ENCODE results near the gene SCRT2.

SCRT2 gene

GRCh38 chr20:710780-711450 lies 35.3 kb upstream of the SCRT2 start:
- DNase-seq (ENCODE audit: low read depth), result no peak
- no peak for TF ChIP-seq MAX (IDR thresholded peaks at IDR 0.05; ENCODE audit: low read depth, low read length)
- no peak overlapping the region for H3K4me3 ChIP-seq (ENCODE audit: low read depth, low read length)

DNA sequence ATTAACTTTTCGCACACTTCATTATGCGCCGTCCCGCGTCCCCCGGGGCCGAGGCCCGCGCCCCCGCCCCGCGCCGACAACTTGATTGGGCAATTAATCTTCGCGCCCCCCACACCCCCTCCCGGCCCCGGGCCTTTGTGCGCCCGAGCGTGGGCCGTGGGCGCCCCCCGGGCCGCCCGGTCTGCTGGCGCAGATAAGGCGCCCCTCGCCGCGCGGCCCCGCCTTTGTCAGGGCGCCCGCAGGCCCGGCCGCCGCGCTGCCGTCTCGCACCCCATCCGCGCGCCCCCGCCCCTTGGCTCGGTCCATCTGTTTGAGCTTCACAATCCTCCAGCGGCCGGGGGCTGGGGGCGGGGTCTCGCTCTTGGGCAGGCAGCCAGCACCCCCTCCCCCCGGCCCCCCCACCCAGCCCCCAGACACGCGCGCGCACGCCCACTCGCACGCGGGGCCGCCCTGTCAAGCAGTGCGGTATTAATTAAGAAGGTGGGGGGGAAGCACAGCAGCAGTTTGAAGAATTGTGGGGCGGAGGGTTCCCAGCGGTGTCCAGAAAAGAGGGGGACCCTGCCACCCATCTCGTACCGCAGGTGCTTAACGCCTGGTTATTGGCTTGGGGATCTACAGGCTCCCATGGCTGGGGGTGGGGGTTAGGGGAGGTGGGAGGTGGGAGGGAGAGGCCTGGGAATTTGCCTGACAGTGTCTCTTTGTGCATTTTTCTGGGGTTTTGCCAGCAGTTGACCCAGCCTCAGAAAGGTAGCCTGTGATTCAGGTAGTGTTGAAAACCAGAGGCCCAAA lies 34.6 kb upstream of the SCRT2 start:
- DNase-seq (ENCODE audit: low read depth), result no peak
- no peak overlapping the region for H3K4me3 ChIP-seq (ENCODE audit: low read depth, low read length)
- no peak for TF ChIP-seq MYC (IDR thresholded peaks at IDR 0.05; ENCODE audit: low read depth, low read length)
- no peak for TF ChIP-seq POLR2A (IDR thresholded peaks at IDR 0.05; ENCODE audit: extremely low read depth, insufficient read length)
- TF ChIP-seq, protein P1, sequence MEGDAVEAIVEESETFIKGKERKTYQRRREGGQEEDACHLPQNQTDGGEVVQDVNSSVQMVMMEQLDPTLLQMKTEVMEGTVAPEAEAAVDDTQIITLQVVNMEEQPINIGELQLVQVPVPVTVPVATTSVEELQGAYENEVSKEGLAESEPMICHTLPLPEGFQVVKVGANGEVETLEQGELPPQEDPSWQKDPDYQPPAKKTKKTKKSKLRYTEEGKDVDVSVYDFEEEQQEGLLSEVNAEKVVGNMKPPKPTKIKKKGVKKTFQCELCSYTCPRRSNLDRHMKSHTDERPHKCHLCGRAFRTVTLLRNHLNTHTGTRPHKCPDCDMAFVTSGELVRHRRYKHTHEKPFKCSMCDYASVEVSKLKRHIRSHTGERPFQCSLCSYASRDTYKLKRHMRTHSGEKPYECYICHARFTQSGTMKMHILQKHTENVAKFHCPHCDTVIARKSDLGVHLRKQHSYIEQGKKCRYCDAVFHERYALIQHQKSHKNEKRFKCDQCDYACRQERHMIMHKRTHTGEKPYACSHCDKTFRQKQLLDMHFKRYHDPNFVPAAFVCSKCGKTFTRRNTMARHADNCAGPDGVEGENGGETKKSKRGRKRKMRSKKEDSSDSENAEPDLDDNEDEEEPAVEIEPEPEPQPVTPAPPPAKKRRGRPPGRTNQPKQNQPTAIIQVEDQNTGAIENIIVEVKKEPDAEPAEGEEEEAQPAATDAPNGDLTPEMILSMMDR (IDR thresholded peaks at IDR 0.05; ENCODE audit: low read depth, low read length), result no peak
- no peak for TF ChIP-seq MAX (IDR thresholded peaks at IDR 0.05; ENCODE audit: low read depth, low read length)

DNA sequence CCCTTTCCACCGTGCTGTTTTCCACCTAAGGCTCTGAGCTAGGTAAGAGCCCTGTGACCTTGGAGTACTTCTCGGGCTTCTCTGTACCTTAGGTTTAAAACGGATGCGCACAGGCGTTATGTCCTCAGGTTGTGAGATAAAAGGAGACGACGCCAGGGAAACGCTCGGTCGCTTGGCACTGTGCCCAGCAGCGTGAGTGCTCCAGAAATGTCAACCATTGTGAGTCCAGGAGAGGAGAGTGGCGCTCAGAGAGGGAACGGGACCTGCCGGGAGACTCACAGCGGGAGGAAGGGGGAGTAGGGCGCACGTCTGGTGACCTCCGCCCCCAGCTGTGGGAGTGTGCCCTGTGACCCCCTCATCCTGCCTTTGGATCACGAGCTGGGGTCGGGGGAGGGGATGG lies 33.8 kb upstream of the SCRT2 start:
- TF ChIP-seq MAX (IDR thresholded peaks at IDR 0.05; ENCODE audit: low read depth, low read length) (no peak), POLR2A (IDR thresholded peaks at IDR 0.05; ENCODE audit: extremely low read depth, insufficient read length) (no peak), MYC (IDR thresholded peaks at IDR 0.05; ENCODE audit: low read depth, low read length) (no peak)
- TF ChIP-seq, protein P1 (IDR thresholded peaks at IDR 0.05; ENCODE audit: low read depth, low read length), result no peak
- no peak for DNase-seq (ENCODE audit: low read depth)
- H3K4me3 ChIP-seq (ENCODE audit: low read depth, low read length), result no peak overlapping the region

DNA sequence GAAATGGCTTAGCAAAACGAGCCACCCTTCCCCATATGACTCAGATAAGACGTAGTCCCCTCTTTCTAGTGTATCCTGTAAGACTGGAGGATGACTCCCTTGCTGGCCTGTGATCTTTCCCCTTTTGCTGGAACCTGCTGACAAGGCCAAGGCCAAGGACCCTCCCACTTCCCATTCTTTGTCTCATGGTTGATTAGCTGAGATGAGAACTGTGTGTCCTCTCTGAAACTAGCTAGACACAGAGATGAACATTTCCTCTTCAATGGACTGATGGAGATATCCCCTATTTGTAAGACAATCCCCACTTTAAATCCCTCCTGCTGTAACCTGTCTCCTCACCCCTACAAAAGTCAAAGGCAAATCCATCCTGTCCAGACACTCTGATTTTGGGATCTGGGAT lies 33.4 kb upstream of the SCRT2 start:
- no peak for DNase-seq (ENCODE audit: low read depth)
- TF ChIP-seq MAX (IDR thresholded peaks at IDR 0.05; ENCODE audit: low read depth, low read length), result no peak
- TF ChIP-seq MYC (IDR thresholded peaks at IDR 0.05; ENCODE audit: low read depth, low read length), result no peak
- H3K4me3 ChIP-seq (ENCODE audit: low read depth, low read length), result no peak overlapping the region

DNA sequence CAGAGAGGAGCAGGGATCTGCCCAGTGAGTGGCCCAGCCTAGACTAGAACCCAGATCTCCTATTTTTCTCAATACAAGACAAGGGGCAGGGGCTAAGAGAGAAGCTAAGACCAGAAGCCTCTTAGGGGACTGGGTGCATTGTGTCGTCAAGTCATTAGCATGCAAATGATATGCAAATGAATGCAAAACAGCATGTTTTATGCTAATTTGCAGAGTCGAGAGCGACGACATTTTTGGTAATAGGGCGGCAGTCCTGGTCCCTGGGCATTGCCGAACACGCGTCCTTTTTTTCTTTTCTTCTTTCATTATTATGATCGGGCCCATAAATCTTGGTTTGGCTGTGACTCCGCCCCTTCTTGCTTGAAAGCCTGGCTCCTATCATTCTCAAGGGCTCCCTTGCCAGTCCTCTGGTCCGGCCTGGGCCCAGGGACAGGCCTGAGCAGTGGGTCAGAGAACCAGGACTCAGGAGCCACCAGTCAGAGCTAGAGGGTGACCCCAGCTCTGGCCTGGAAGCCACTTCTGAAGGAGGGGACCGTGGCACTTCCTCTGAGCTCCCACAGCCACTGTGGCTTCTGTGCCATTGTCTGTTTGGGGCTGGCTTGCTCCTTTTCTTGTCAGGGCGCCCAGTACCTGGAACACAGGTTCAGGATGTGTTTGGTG lies 32.0 kb upstream of the SCRT2 start:
- no peak overlapping the region for H3K4me3 ChIP-seq (ENCODE audit: low read depth, low read length)
- TF ChIP-seq MYC (IDR thresholded peaks at IDR 0.05; ENCODE audit: low read depth, low read length) (no peak), MAX (IDR thresholded peaks at IDR 0.05; ENCODE audit: low read depth, low read length) (no peak), POLR2A (IDR thresholded peaks at IDR 0.05; ENCODE audit: extremely low read depth, insufficient read length) (no peak)
- TF ChIP-seq, protein P1 (IDR thresholded peaks at IDR 0.05; ENCODE audit: low read depth, low read length), result no peak

GRCh38 chr20:706366-706885 lies 30.8 kb upstream of the SCRT2 start:
- H3K4me3 ChIP-seq (ENCODE audit: low read depth, low read length), result no peak overlapping the region
- DNase-seq (ENCODE audit: low read depth), result no peak
- no peak for TF ChIP-seq MAX (IDR thresholded peaks at IDR 0.05; ENCODE audit: low read depth, low read length)
- TF ChIP-seq, protein P1 (IDR thresholded peaks at IDR 0.05; ENCODE audit: low read depth, low read length), result no peak

More for the DNA sequence above, 32.0 kb upstream of the SCRT2 start:
- DNase-seq (ENCODE audit: low read depth), result no peak
